ENCODE data around the gene KRTAP10-1. TPM values are rescaled to one million over a fixed set of nuclear protein-coding genes. Genes with fewer than 3 reads are reported as not detected.
A peak's percentile ranks its signal among the peaks of the same experiment; 100 is the strongest.

KRTAP10-1 gene
- total and polyA plus RNA-seq, 2 of the 13 experiments (the other 11 are each of a cell fraction or from before 2014, with no cell fraction given): not detected

- TF ChIP-seq ZNF318 (CRISPR knock-in tag; IDR thresholded peaks at IDR 0.05) (no peak), MLLT10 (CRISPR knock-in tag; IDR thresholded peaks at IDR 0.05) (no peak), ZNF350 (CRISPR knock-in tag; IDR thresholded peaks at IDR 0.05; ENCODE audit: borderline replicate concordance, low read depth) (0 out of 2 replicates have a peak, but pooled peaks have one; percentile 49), RBM39 (IDR thresholded peaks at IDR 0.05; ENCODE audit: low read depth, low read length, poor library complexity, severe bottlenecking) (no peak), SRSF4 (IDR thresholded peaks at IDR 0.05; ENCODE audit: low read depth, low read length, poor library complexity, severe bottlenecking) (no peak), GTF2F1 (IDR thresholded peaks at IDR 0.05; ENCODE audit: low read length) (0 out of 2 replicates have a peak, but pooled peaks have one; percentile 35), NCOA2 (CRISPR knock-in tag; IDR thresholded peaks at IDR 0.05) (0 out of 2 replicates have a peak, but pooled peaks have one; percentile 46), SMYD3 (CRISPR knock-in tag; IDR thresholded peaks at IDR 0.05) (no peak), KLF11 (CRISPR knock-in tag; IDR thresholded peaks at IDR 0.05) (no peak), PCBP2 (optimal IDR thresholded peaks at IDR 0.05; ENCODE audit: low read depth, low read length, poor library complexity, severe bottlenecking) (no peak), TMF1 (CRISPR knock-in tag; IDR thresholded peaks at IDR 0.05; ENCODE audit: low read depth) (no peak), MTF1 (CRISPR knock-in tag; IDR thresholded peaks at IDR 0.05) (no peak)
- TF ChIP-seq, protein P1, sequence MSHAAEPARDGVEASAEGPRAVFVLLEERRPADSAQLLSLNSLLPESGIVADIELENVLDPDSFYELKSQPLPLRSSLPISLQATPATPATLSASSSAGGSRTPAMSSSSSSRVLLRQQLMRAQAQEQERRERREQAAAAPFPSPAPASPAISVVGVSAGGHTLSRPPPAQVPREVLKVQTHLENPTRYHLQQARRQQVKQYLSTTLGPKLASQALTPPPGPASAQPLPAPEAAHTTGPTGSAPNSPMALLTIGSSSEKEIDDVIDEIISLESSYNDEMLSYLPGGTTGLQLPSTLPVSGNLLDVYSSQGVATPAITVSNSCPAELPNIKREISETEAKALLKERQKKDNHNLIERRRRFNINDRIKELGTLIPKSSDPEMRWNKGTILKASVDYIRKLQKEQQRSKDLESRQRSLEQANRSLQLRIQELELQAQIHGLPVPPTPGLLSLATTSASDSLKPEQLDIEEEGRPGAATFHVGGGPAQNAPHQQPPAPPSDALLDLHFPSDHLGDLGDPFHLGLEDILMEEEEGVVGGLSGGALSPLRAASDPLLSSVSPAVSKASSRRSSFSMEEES (CRISPR knock-in tag; IDR thresholded peaks at IDR 0.05): peak; percentile 47
- TF ChIP-seq, protein P2, sequence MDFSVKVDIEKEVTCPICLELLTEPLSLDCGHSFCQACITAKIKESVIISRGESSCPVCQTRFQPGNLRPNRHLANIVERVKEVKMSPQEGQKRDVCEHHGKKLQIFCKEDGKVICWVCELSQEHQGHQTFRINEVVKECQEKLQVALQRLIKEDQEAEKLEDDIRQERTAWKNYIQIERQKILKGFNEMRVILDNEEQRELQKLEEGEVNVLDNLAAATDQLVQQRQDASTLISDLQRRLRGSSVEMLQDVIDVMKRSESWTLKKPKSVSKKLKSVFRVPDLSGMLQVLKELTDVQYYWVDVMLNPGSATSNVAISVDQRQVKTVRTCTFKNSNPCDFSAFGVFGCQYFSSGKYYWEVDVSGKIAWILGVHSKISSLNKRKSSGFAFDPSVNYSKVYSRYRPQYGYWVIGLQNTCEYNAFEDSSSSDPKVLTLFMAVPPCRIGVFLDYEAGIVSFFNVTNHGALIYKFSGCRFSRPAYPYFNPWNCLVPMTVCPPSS (IDR thresholded peaks at IDR 0.05): no peak
- TF ChIP-seq, protein P3, sequence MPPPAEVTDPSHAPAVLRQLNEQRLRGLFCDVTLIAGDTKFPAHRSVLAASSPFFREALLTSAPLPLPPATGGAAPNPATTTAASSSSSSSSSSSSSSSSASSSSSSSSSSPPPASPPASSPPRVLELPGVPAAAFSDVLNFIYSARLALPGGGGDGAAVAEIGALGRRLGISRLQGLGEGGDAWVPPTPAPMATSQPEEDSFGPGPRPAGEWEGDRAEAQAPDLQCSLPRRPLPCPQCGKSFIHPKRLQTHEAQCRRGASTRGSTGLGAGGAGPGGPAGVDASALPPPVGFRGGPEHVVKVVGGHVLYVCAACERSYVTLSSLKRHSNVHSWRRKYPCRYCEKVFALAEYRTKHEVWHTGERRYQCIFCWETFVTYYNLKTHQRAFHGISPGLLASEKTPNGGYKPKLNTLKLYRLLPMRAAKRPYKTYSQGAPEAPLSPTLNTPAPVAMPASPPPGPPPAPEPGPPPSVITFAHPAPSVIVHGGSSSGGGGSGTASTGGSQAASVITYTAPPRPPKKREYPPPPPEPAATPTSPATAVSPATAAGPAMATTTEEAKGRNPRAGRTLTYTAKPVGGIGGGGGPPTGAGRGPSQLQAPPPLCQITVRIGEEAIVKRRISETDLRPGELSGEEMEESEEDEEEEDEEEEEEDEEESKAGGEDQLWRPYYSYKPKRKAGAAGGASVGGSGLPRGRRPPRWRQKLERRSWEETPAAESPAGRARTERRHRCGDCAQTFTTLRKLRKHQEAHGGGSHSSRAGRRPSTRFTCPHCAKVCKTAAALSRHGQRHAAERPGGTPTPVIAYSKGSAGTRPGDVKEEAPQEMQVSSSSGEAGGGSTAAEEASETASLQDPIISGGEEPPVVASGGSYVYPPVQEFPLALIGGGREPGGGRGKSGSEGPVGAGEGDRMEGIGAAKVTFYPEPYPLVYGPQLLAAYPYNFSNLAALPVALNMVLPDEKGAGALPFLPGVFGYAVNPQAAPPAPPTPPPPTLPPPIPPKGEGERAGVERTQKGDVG (CRISPR knock-in tag; IDR thresholded peaks at IDR 0.05; ENCODE audit: borderline replicate concordance): no peak; the same call in 1 of the 2 replicates
These were observed 34.2 kb downstream of the KRTAP10-1 start (continued) for GRCh38 chr21:44505673-44506278.

All from HepG2 (cell line).